OCI-LY1 (cell line): ENCODE data around the gene ELMO1.

Source experiments
- CTCF ChIP-seq: fragments of 200-600 bp; sonication (generic), shearing (Covaris generic); IDR thresholded peaks from 2 replicates; pipeline ENCODE4 v1.5.1; 2017; ENCODE audit warnings: mild to moderate bottlenecking, antibody characterized with exemption, low read length, moderate library complexity, mixed read lengths
- EZH2 ChIP-seq: fragments of 200-600 bp; sonication (generic), shearing (Covaris generic); IDR thresholded peaks from 2 replicates; pipeline ENCODE4 v1.8.0; 2017; ENCODE audit warnings: borderline replicate concordance, mixed run types, mild to moderate bottlenecking, antibody characterized with exemption, low read length, moderate library complexity, mixed read lengths

- TF ChIP-seq CTCF (no peak), EZH2 (no peak)
Measured at GRCh38 chr7:37113661-37114355, 334.9 kb downstream of the ELMO1 start.
